Activated CD8-positive, alpha-beta memory T cell treated with anti-CD3 and anti-CD28 coated beads, Interleukin-2, amount 10 ng/mL, durations not matched to agents 7 days and 5 days (primary cell): ENCODE measurements around the gene SAMD1. TPM values are rescaled to one million over a fixed set of nuclear protein-coding genes. Genes with fewer than 3 reads are reported as not detected.
"Not testable (repeated sequence)": the region's sequence is repeated elsewhere in the genome, so short reads cannot be mapped to it uniquely, and the experiment has no call there.

Source experiments
- ATAC-seq: fragments of 150-1000 bp; cut with Tn5 transposase; one replicate; pipeline ENCODE4 v1.10.0; 2021; ENCODE audit warnings: moderate library complexity
- CTCF ChIA-PET: fragments of 350-600 bp; sonication (Branson Sonifier 250); formaldehyde crosslinking; loops from one replicate; lab custom pipeline; 2021; ENCODE audit warnings: antibody characterized with exemption; lab: Charles Lee
- DNase-seq: peaks from one replicate; pipeline ENCODE4 v3.0.0-alpha.2; 2020
- H3K27ac Mint-ChIP-seq: one replicate; pipeline ENCODE4 v1.8.0; 2021; ENCODE audit warnings: mild to moderate bottlenecking, mixed read lengths
- H3K27me3 Mint-ChIP-seq: one replicate; pipeline ENCODE4 v1.8.0; 2021; ENCODE audit warnings: mixed read lengths
- H3K36me3 Mint-ChIP-seq: one replicate; pipeline ENCODE4 v1.8.0; 2021; ENCODE audit warnings: mild to moderate bottlenecking, mixed read lengths
- H3K4me1 Mint-ChIP-seq: one replicate; pipeline ENCODE4 v1.8.0; 2021; ENCODE audit warnings: mixed read lengths
- H3K4me3 Mint-ChIP-seq: one replicate; pipeline ENCODE4 v1.8.0; 2021; ENCODE audit warnings: mild to moderate bottlenecking, moderate library complexity, mixed read lengths
- H3K9me3 Mint-ChIP-seq: one replicate; pipeline ENCODE4 v1.8.0; 2022; ENCODE audit warnings: low read depth, mixed read lengths
- total RNA-seq, 2 experiments: library from RNA; stranded (reverse); gene quantifications; one replicate each; pipeline ENCODE4 v1.2.3, GENCODE V29; 2021

Gene SAMD1
- total RNA-seq, 2 experiments from 2014 or later = 60.4 to 81.9 TPM

- no peaks in the 10 kb centered on the region for H3K9me3 Mint-ChIP-seq
- peaks cover 29% of the 10 kb centered on the region for H3K36me3 Mint-ChIP-seq
- no peaks in the 10 kb centered on the region for H3K4me1 Mint-ChIP-seq
- CTCF ChIA-PET = interaction anchor here (0.9 to 1.4 kb wide), 3 partner anchors 9 to 180 kb away, joined by 3 to 8 read pairs (median 5); no protein-coding TSS in a partner anchor
- H3K27me3 Mint-ChIP-seq = peaks cover 12% of the 10 kb centered on the region
- DNase-seq = no peak
- H3K27ac Mint-ChIP-seq = no peak overlapping the region
- H3K4me3 Mint-ChIP-seq = no peak overlapping the region
- ATAC-seq = no peak
These were observed 38.6 kb downstream of the SAMD1 start for GRCh38 chr19:14051980-14052379.

GRCh38 chr19:14050961-14051360, 39.6 kb downstream of the SAMD1 start:
- H3K4me1 Mint-ChIP-seq, H3K27me3 Mint-ChIP-seq, H3K9me3 Mint-ChIP-seq, H3K4me3 Mint-ChIP-seq, ATAC-seq, H3K27ac Mint-ChIP-seq, DNase-seq: not testable (repeated sequence)
- CTCF ChIA-PET = interaction anchor here (1.1 to 10.2 kb wide), 3 partner anchors 8 to 173 kb away, joined by 3 to 86 read pairs (median 3); no protein-coding TSS in a partner anchor
- peaks cover 34% of the 10 kb centered on the region for H3K36me3 Mint-ChIP-seq

GRCh38 chr19:14050512-14050911, 40.0 kb downstream of the SAMD1 start:
- Mint-ChIP-seq H3K27me3 (peaks cover 2% of the 10 kb centered on the region), H3K4me1 (peaks cover 2% of the 10 kb centered on the region), H3K4me3 (no peak overlapping the region), H3K36me3 (peaks cover 35% of the 10 kb centered on the region), H3K27ac (no peak overlapping the region), H3K9me3 (no peaks in the 10 kb centered on the region)
- no peak for ATAC-seq
- CTCF ChIA-PET = interaction anchor here (1.1 to 10.2 kb wide), 4 partner anchors 7 to 173 kb away, joined by 3 to 86 read pairs (median 6); no protein-coding TSS in a partner anchor
- DNase-seq = no peak

- Mint-ChIP-seq H3K27me3 (no peaks in the 10 kb centered on the region), H3K36me3 (peaks cover 35% of the 10 kb centered on the region), H3K4me1 (peaks cover 2% of the 10 kb centered on the region), H3K27ac (no peak overlapping the region), H3K4me3 (no peak overlapping the region), H3K9me3 (no peaks in the 10 kb centered on the region)
- peak; percentile 79 for DNase-seq
- CTCF ChIA-PET = interaction anchor here (0.6 to 10.2 kb wide), 28 partner anchors 7 to 283 kb away, joined by 3 to 86 read pairs (median 4); partner anchors contain the start of genes DCAF15, IL27RA and MISP3
- peak; percentile 79 for ATAC-seq
These were observed 42.0 kb downstream of the SAMD1 start for GRCh38 chr19:14048443-14049153.

- DNase-seq, H3K27me3 Mint-ChIP-seq, H3K4me3 Mint-ChIP-seq, H3K27ac Mint-ChIP-seq, ATAC-seq, H3K9me3 Mint-ChIP-seq, H3K4me1 Mint-ChIP-seq: not testable (repeated sequence)
- peaks cover 36% of the 10 kb centered on the region for H3K36me3 Mint-ChIP-seq
- CTCF ChIA-PET = interaction anchor here (0.6 to 10.2 kb wide), 23 partner anchors 8 to 283 kb away, joined by 3 to 86 read pairs (median 4); partner anchors contain the start of genes DCAF15 and MISP3
These were observed 42.7 kb downstream of the SAMD1 start for GRCh38 chr19:14047866-14048265.

- not testable (repeated sequence) for H3K4me3 Mint-ChIP-seq, H3K27me3 Mint-ChIP-seq, H3K9me3 Mint-ChIP-seq
- DNase-seq (peak; percentile 77), ATAC-seq (peak; percentile 84)
- Mint-ChIP-seq H3K27ac (peak overlapping the region; percentile 82), H3K36me3 (peaks cover 26% of the 10 kb centered on the region), H3K4me1 (peaks cover 17% of the 10 kb centered on the region)
- CTCF ChIA-PET = interaction anchor here (0.7 to 10.2 kb wide), 29 partner anchors 8 to 168 kb away, joined by 3 to 86 read pairs (median 3); partner anchors contain the start of genes IL27RA, MISP3 and RFX1
These were observed 47.6 kb downstream of the SAMD1 start for GRCh38 chr19:14042659-14043608.

GRCh38 chr19:14039181-14039580, 51.4 kb downstream of the SAMD1 start:
- Mint-ChIP-seq H3K4me1 (peaks cover 19% of the 10 kb centered on the region), H3K27ac (no peak overlapping the region), H3K27me3 (no peaks in the 10 kb centered on the region), H3K36me3 (peaks cover 25% of the 10 kb centered on the region), H3K4me3 (no peak overlapping the region), H3K9me3 (no peaks in the 10 kb centered on the region)
- ATAC-seq (no peak), DNase-seq (no peak)
- CTCF ChIA-PET = interaction anchor here (1.7 kb wide), 1 partner anchor 20 kb away, joined by 4 read pairs; no protein-coding TSS in a partner anchor

Other genes starting within 250 kb of the SAMD1 start
- gene NANOS3, start 213.6 kb downstream of the SAMD1 start, total RNA-seq = 1 to 10 TPM; 1.1 to 2.8 TPM
- 1 to 10 TPM; 4.1 to 4.4 TPM for gene BRME1, start 184.6 kb downstream of the SAMD1 start, total RNA-seq
- 10 to 100 TPM; 34.0 to 35.1 TPM for gene CC2D1A, start 184.6 kb downstream of the SAMD1 start, total RNA-seq
- gene PODNL1, start 152.3 kb downstream of the SAMD1 start, total RNA-seq = under 1 TPM; 0.29 to 0.47 TPM
- 10 to 100 TPM; 82.5 to 94.3 TPM for gene DCAF15, start 138.2 kb downstream of the SAMD1 start, total RNA-seq
- gene RFX1, start 84.4 kb downstream of the SAMD1 start, total RNA-seq = 10 to 100 TPM; 16.0 to 17.8 TPM
- gene RLN3, start 62.6 kb downstream of the SAMD1 start, total RNA-seq = not detected
- gene IL27RA, start 59.0 kb downstream of the SAMD1 start, total RNA-seq = 10 to 100 TPM; 29.7 to 60.3 TPM
- not detected for gene PALM3, start 28.7 kb downstream of the SAMD1 start, total RNA-seq
- gene MISP3, start 18.0 kb downstream of the SAMD1 start, total RNA-seq = 1 to 10 TPM; 1.4 to 2.4 TPM
- gene C19orf67, start 5.0 kb downstream of the SAMD1 start, total RNA-seq = not detected
- 10 to 100 TPM; 42.3 to 65.4 TPM for gene PRKACA, start 27.0 kb upstream of the SAMD1 start, total RNA-seq
- gene ASF1B, start 45.8 kb upstream of the SAMD1 start, total RNA-seq = 100 to 1,000 TPM; 117 to 124 TPM
- 1 to 10 TPM; 3.7 to 4.3 TPM for gene ADGRL1, start 115.4 kb upstream of the SAMD1 start, total RNA-seq